Measurements from ENCODE around the gene PSMC3IP.

DNA sequence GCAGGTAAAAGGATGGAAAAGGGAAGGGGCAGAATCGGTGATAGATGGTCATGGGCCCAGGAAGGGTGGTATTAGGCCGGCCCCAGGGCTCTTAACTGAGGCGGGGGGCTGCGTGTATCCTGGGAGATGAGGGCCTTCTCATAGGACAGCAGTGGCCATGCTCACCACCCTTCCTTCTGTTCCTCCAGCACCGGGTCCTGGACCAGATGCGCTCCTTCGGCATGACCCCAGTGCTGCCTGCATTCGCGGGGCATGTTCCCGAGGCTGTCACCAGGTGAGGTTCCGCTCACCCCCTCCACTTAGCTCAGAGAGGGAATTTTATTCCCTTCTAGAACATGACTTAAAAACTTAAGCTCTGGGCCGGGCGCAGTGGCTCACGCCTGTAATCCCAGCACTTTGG is 39.0 kb downstream of the PSMC3IP start:
- TF ChIP-seq, protein P1, sequence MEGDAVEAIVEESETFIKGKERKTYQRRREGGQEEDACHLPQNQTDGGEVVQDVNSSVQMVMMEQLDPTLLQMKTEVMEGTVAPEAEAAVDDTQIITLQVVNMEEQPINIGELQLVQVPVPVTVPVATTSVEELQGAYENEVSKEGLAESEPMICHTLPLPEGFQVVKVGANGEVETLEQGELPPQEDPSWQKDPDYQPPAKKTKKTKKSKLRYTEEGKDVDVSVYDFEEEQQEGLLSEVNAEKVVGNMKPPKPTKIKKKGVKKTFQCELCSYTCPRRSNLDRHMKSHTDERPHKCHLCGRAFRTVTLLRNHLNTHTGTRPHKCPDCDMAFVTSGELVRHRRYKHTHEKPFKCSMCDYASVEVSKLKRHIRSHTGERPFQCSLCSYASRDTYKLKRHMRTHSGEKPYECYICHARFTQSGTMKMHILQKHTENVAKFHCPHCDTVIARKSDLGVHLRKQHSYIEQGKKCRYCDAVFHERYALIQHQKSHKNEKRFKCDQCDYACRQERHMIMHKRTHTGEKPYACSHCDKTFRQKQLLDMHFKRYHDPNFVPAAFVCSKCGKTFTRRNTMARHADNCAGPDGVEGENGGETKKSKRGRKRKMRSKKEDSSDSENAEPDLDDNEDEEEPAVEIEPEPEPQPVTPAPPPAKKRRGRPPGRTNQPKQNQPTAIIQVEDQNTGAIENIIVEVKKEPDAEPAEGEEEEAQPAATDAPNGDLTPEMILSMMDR (IDR thresholded peaks at IDR 0.05; ENCODE audit: poor library complexity, severe bottlenecking) = no peak
- TF ChIP-seq EP300 (conservative IDR thresholded peaks at IDR 0.05; ENCODE audit: poor library complexity, severe bottlenecking) = no peak
